Mesenchymal stem cell (in vitro differentiated cells and primary cell): ENCODE measurements around the gene FOXQ1.

Source experiments
- DNase-seq: peaks from one replicate; pipeline ENCODE4 v3.0.0-alpha.2; 2013
- H2AFZ ChIP-seq: one replicate; pipeline ENCODE4 v1.6.1; 2013; ENCODE audit warnings: low read depth, mild to moderate bottlenecking, control low read depth, inconsistent platforms, low read length, moderate library complexity
- H2AK5ac ChIP-seq: 2 replicates; pipeline ENCODE4 v1.6.1; 2013; ENCODE audit warnings: low read length, moderate library complexity, mild to moderate bottlenecking, inconsistent platforms; ENCODE audit not compliant: severe bottlenecking
- H2BK120ac ChIP-seq: one replicate; pipeline ENCODE4 v1.6.1; 2013; ENCODE audit warnings: low read depth, mild to moderate bottlenecking, inconsistent platforms, low read length, moderate library complexity
- H2BK12ac ChIP-seq, 2 experiments: one replicate each; pipeline ENCODE4 v1.6.1; 2013; ENCODE audit warnings: inconsistent platforms in 2 of 2, low read length in 2 of 2, mild to moderate bottlenecking in 2 of 2, moderate library complexity in 2 of 2, control low read depth in 1 of 2
- H2BK15ac ChIP-seq: one replicate; pipeline ENCODE4 v1.6.1; 2013; ENCODE audit warnings: mild to moderate bottlenecking, low read depth, inconsistent platforms; ENCODE audit not compliant: poor library complexity, severe bottlenecking
- H2BK5ac ChIP-seq: 2 replicates; pipeline ENCODE4 v1.6.1; 2013; ENCODE audit warnings: low read depth, mild to moderate bottlenecking, low read length, control low read depth, inconsistent platforms; ENCODE audit not compliant: poor library complexity, severe bottlenecking
- H3K14ac ChIP-seq, 2 experiments: one replicate each; pipeline ENCODE4 v1.6.1; 2013; ENCODE audit warnings: inconsistent platforms in 2 of 2, low read length in 2 of 2, control low read depth in 1 of 2, mild to moderate bottlenecking in 1 of 2, moderate library complexity in 1 of 2
- H3K18ac ChIP-seq, 2 experiments: one replicate each; pipeline ENCODE4 v1.6.1; 2013; ENCODE audit warnings: inconsistent platforms in 2 of 2, low read length in 2 of 2, control low read depth in 1 of 2, low read depth in 1 of 2, mild to moderate bottlenecking in 1 of 2
- H3K23ac ChIP-seq, 2 experiments: one replicate each; pipeline ENCODE4 v1.6.1; 2013; ENCODE audit warnings: inconsistent platforms in 2 of 2, low read length in 2 of 2, mild to moderate bottlenecking in 2 of 2, moderate library complexity in 2 of 2, control low read depth in 1 of 2
- H3K27ac ChIP-seq: 2 replicates; pipeline ENCODE4 v1.5.1; 2013; ENCODE audit warnings: mild to moderate bottlenecking, moderate library complexity, low read length, control low read depth, inconsistent platforms; ENCODE audit not compliant: poor library complexity, severe bottlenecking
- H3K27me3 ChIP-seq, 2 experiments: 2 replicates each; pipeline versions ENCODE4 v1.6.1 to v1.7.0; 2013; ENCODE audit warnings: low read length in 2 of 2, mild to moderate bottlenecking in 2 of 2, moderate library complexity in 2 of 2, control low read depth in 1 of 2, inconsistent platforms in 1 of 2; ENCODE audit not compliant: control insufficient read depth in 1 of 2, insufficient read depth in 1 of 2
- H3K36me3 ChIP-seq, 2 experiments: 2 replicates each; pipeline versions ENCODE4 v1.6.1 to v1.7.0; 2013; ENCODE audit warnings: low read length in 2 of 2, control low read depth in 1 of 2, inconsistent platforms in 1 of 2, low read depth in 1 of 2, mild to moderate bottlenecking in 1 of 2; ENCODE audit not compliant: insufficient read depth in 2 of 2, control insufficient read depth in 1 of 2
- H3K4ac ChIP-seq, 2 experiments: one replicate each; pipeline ENCODE4 v1.6.1; 2013; ENCODE audit warnings: inconsistent platforms in 2 of 2, low read length in 2 of 2, mild to moderate bottlenecking in 2 of 2, moderate library complexity in 2 of 2, control low read depth in 1 of 2, low read depth in 1 of 2
- H3K4me1 ChIP-seq: 2 replicates; pipeline ENCODE4 v1.6.1; 2013; ENCODE audit warnings: low read depth, low read length, control low read depth; ENCODE audit not compliant: control insufficient read depth, insufficient read depth
- H3K4me2 ChIP-seq: 2 replicates; pipeline ENCODE4 v1.6.1; 2013; ENCODE audit warnings: low read length, mild to moderate bottlenecking, inconsistent platforms; ENCODE audit not compliant: poor library complexity, severe bottlenecking
- H3K4me3 ChIP-seq, 2 experiments: 2 replicates each; pipeline versions ENCODE4 v1.5.1 to v1.7.0; 2013; ENCODE audit warnings: low read length in 2 of 2, mild to moderate bottlenecking in 2 of 2, control low read depth in 1 of 2, low read depth in 1 of 2; ENCODE audit not compliant: insufficient read depth in 1 of 2
- H3K79me1 ChIP-seq: replicated peaks from 2 replicates; pipeline ENCODE4 v1.6.1; 2013; ENCODE audit warnings: mild to moderate bottlenecking, control low read depth, low read length, inconsistent platforms; ENCODE audit not compliant: poor library complexity, severe bottlenecking
- H3K9ac ChIP-seq: 2 replicates; pipeline ENCODE4 v1.7.0; 2013; ENCODE audit warnings: mild to moderate bottlenecking, low read length, moderate library complexity
- H3K9me3 ChIP-seq: 2 replicates; pipeline ENCODE4 v1.7.0; 2013; ENCODE audit warnings: mild to moderate bottlenecking, low read length; ENCODE audit not compliant: control insufficient read depth
- H4K8ac ChIP-seq: one replicate; pipeline ENCODE4 v1.6.1; 2013; ENCODE audit warnings: inconsistent platforms, mild to moderate bottlenecking, low read length, moderate library complexity
- H4K91ac ChIP-seq: one replicate; pipeline ENCODE4 v1.6.1; 2013; ENCODE audit warnings: mild to moderate bottlenecking, low read length, inconsistent platforms
- WGBS: methylation state at CpG from one replicate; pipeline ENCODE4 v1.1.7; 2013; ENCODE audit warnings: mixed read lengths; 5-methylcytosine and 5-hydroxymethylcytosine counted together

FOXQ1 gene

GRCh38 chr6:1337791-1338190, 25.9 kb downstream of the FOXQ1 start:
- no peak overlapping the region for H2BK120ac ChIP-seq
- WGBS, result 88% methylated on average over 1 of the region's 3 CpGs

GRCh38 chr6:1346101-1346500, 34.2 kb downstream of the FOXQ1 start:
- Histone ChIP-seq H3K27me3 (peaks cover 0 to 12% of the 10 kb centered on the region in 2 experiments), H3K23ac (no peak overlapping the region), H2BK12ac (no peak overlapping the region), H3K36me3 (no peaks in the 10 kb centered on the region), H4K91ac (no peak overlapping the region), H3K79me1 (no peaks in the 10 kb centered on the region), H3K18ac (no peak overlapping the region), H2BK15ac (no peak overlapping the region), H3K4me3 (no peak overlapping the region), H3K4ac (no peak overlapping the region), H3K9me3 (peaks cover 26% of the 10 kb centered on the region), H2AFZ (no peak overlapping the region), H3K9ac (no peak overlapping the region), H2BK120ac (no peak overlapping the region), H2BK5ac (no peak overlapping the region), H3K14ac (no peak overlapping the region), H2AK5ac (no peak overlapping the region), H3K4me2 (no peak overlapping the region), H3K27ac (no peak overlapping the region), H3K4me1 (peaks cover 1% of the 10 kb centered on the region), H4K8ac (no peak overlapping the region)
- DNase-seq, result no peak

More at GRCh38 chr6:1337791-1338190, 25.9 kb downstream of the FOXQ1 start:
- Histone ChIP-seq H2AK5ac (no peak overlapping the region), H3K9me3 (no peaks in the 10 kb centered on the region), H3K79me1 (no peaks in the 10 kb centered on the region), H2BK5ac (no peak overlapping the region), H3K9ac (no peak overlapping the region), H3K14ac (no peak overlapping the region), H2BK15ac (no peak overlapping the region), H3K4me3 (no peak overlapping the region), H3K27ac (no peak overlapping the region), H4K91ac (no peak overlapping the region), H3K18ac (no peak overlapping the region), H2BK12ac (no peak overlapping the region), H4K8ac (no peak overlapping the region), H3K4me2 (no peak overlapping the region), H2AFZ (no peak overlapping the region), H3K36me3 (no peaks in the 10 kb centered on the region), H3K4ac (no peak overlapping the region), H3K27me3 (no peaks in the 10 kb centered on the region), H3K4me1 (peaks cover 9% of the 10 kb centered on the region), H3K23ac (no peak overlapping the region)
- no peak for DNase-seq

- peaks cover 31% of the 10 kb centered on the region for H3K9me3 ChIP-seq
- H3K9ac ChIP-seq, result no peak overlapping the region
- H3K23ac ChIP-seq, result no peak overlapping the region
- no peak overlapping the region for H2BK120ac ChIP-seq
- no peak overlapping the region for H3K27ac ChIP-seq
- no peak overlapping the region for H3K4me3 ChIP-seq
- H2BK15ac ChIP-seq, result no peak overlapping the region
- no peak overlapping the region for H3K4me2 ChIP-seq
- H2BK12ac ChIP-seq, result no peak overlapping the region
- no peaks in the 10 kb centered on the region for H3K36me3 ChIP-seq
- no peak overlapping the region for H2BK5ac ChIP-seq
- no peak overlapping the region for H2AFZ ChIP-seq
- 80% methylated on average over 4 of the region's 5 CpGs for WGBS
- H3K14ac ChIP-seq, result no peak overlapping the region
- no peak for DNase-seq
- no peak overlapping the region for H3K4ac ChIP-seq
- peaks cover 1% of the 10 kb centered on the region for H3K4me1 ChIP-seq
- no peak overlapping the region for H2AK5ac ChIP-seq
- no peak overlapping the region for H4K8ac ChIP-seq
- H3K79me1 ChIP-seq, result no peaks in the 10 kb centered on the region
- peaks cover 0 to 12% of the 10 kb centered on the region in 2 experiments for H3K27me3 ChIP-seq
- H3K18ac ChIP-seq, result no peak overlapping the region
- H4K91ac ChIP-seq, result no peak overlapping the region
These were observed 34.7 kb downstream of the FOXQ1 start for GRCh38 chr6:1346558-1347091.

GRCh38 chr6:1347161-1347560, 35.3 kb downstream of the FOXQ1 start:
- H2BK5ac ChIP-seq, result no peak overlapping the region
- no peaks in the 10 kb centered on the region for H3K36me3 ChIP-seq
- H3K4me3 ChIP-seq, result no peak overlapping the region
- no peak overlapping the region for H3K4ac ChIP-seq
- H2BK120ac ChIP-seq, result no peak overlapping the region
- H2BK12ac ChIP-seq, result no peak overlapping the region
- H3K9ac ChIP-seq, result no peak overlapping the region
- no peak overlapping the region for H4K8ac ChIP-seq
- peaks cover 1% of the 10 kb centered on the region for H3K4me1 ChIP-seq
- H3K18ac ChIP-seq, result no peak overlapping the region
- no peak overlapping the region for H4K91ac ChIP-seq
- H3K23ac ChIP-seq, result no peak overlapping the region
- H3K27me3 ChIP-seq, result peaks cover 0 to 12% of the 10 kb centered on the region in 2 experiments
- DNase-seq, result no peak
- no peak overlapping the region for H3K27ac ChIP-seq
- no peak overlapping the region for H2AFZ ChIP-seq
- H3K79me1 ChIP-seq, result no peaks in the 10 kb centered on the region
- no peak overlapping the region for H3K4me2 ChIP-seq
- peaks cover 35% of the 10 kb centered on the region for H3K9me3 ChIP-seq
- no peak overlapping the region for H2AK5ac ChIP-seq
- H2BK15ac ChIP-seq, result no peak overlapping the region
- 79% methylated on average over 3 of the region's 3 CpGs for WGBS
- H3K14ac ChIP-seq, result no peak overlapping the region
